Left ventricle myocardium inferior (tissue), 1 donor: Measurements from ENCODE around the gene CXXC4. TPM values are rescaled to one million over a fixed set of nuclear protein-coding genes. Genes with fewer than 3 reads are reported as not detected.

Experiments
- DNase-seq: peaks from one replicate; pipeline ENCODE4 v3.0.0-alpha.2; 2020
- H3K27ac ChIP-seq: fragments of 200-600 bp; replicated peaks from 2 replicates; pipeline ENCODE4 v1.8.0; 2021
- H3K27me3 ChIP-seq: fragments of 200-600 bp; 2 replicates; pipeline ENCODE4 v1.8.0; 2021; ENCODE audit warnings: low read depth
- H3K36me3 ChIP-seq: fragments of 200-600 bp; 2 replicates; pipeline ENCODE4 v1.8.0; 2021
- H3K4me1 ChIP-seq: fragments of 200-600 bp; 2 replicates; pipeline ENCODE4 v1.8.0; 2021
- H3K4me3 ChIP-seq: fragments of 200-600 bp; 2 replicates; pipeline ENCODE4 v1.8.0; 2021; ENCODE audit warnings: mild to moderate bottlenecking, moderate library complexity
- H3K9me3 ChIP-seq: fragments of 200-600 bp; replicated peaks from 2 replicates; pipeline ENCODE4 v1.8.0; 2021
- intact Hi-C: fragments of 100-400 bp; cut with micrococcal nuclease; formaldehyde crosslinking; loops from one replicate; pipeline ENCODE4 v1.11.0; 2022
- total RNA-seq: library from RNA; stranded (reverse); fragmentation: NEBNext Ultra II Directional; extraction: Animal tissue kit (Norgen Biotek cat#: 25700); gene quantifications from one replicate; pipeline ENCODE4 v1.2.1, GENCODE V29; 2021
- TF ChIP-seq, protein P1 (sequence below): fragments of 200-600 bp; IDR thresholded peaks from 2 replicates; pipeline ENCODE4 v1.8.0; 2021; ENCODE audit warnings: antibody characterized with exemption, mild to moderate bottlenecking, borderline replicate concordance
- donor health status: DM: no; HTN: yes; CAD: no; lungs with severe emphysema.

Gene CXXC4
- total RNA-seq, 1 donor from 2014 or later, result 4.5 TPM

DNA sequence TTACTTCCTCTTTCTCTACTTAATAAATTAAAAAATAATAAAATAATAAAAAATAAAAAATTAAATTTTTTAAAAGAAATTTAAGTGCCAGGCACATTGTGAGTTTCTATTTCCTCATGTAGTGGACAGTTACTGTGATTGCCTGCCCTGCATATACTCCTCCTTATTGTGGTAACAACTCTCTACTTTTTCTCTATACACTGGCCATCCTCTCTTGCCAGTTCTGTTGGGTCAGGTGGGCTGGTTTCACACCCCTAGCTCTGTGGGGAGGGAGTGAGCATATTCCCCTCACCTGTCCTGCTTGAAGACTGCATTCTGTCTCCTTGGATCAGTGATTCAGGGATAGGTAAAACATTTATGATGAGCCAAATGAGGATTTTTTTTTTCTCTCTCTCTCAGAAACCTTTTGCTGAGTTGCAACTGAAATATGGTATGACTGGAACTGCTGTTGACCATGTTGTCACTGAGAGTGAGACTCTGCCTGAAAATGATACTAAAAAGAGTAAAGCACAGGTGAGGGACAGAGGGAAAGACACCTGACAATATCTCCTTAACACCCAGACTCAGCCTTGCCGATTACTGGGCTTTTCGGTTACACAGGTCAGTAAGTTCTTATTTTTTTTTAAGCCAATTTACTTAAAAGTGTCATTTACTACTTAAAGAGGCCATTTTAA lies 37.2 kb downstream of the CXXC4 start:
- no peaks in the 10 kb centered on the region for H3K9me3 ChIP-seq
- H3K4me1 ChIP-seq, result no peaks in the 10 kb centered on the region
- no peak for DNase-seq
- no peak overlapping the region for H3K27ac ChIP-seq
- TF ChIP-seq, protein P1, sequence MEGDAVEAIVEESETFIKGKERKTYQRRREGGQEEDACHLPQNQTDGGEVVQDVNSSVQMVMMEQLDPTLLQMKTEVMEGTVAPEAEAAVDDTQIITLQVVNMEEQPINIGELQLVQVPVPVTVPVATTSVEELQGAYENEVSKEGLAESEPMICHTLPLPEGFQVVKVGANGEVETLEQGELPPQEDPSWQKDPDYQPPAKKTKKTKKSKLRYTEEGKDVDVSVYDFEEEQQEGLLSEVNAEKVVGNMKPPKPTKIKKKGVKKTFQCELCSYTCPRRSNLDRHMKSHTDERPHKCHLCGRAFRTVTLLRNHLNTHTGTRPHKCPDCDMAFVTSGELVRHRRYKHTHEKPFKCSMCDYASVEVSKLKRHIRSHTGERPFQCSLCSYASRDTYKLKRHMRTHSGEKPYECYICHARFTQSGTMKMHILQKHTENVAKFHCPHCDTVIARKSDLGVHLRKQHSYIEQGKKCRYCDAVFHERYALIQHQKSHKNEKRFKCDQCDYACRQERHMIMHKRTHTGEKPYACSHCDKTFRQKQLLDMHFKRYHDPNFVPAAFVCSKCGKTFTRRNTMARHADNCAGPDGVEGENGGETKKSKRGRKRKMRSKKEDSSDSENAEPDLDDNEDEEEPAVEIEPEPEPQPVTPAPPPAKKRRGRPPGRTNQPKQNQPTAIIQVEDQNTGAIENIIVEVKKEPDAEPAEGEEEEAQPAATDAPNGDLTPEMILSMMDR, result no peak
- no peaks in the 10 kb centered on the region for H3K36me3 ChIP-seq
- intact Hi-C loops, result no loop called here
- H3K4me3 ChIP-seq, result no peak overlapping the region
- H3K27me3 ChIP-seq, result no peaks in the 10 kb centered on the region

DNA sequence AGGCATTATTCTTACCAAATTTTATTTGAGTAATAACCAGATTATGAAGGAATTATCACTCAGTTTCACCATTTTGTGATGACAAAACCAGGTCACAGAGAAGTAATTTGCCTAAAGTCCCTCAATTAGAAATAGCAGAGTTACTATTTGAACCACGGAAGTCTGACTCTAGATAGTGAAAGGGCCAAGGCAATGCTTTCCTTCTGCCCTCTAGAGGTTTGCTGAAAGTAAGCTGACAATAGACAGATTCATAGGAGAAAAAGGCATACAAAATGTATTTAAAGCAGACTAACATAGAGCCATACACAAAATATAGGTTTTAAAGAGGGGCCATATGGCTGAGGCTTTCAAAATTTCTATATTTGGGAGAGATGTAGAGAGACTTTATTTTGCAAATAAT lies 43.1 kb downstream of the CXXC4 start:
- intact Hi-C loops, result no loop called here
- no peaks in the 10 kb centered on the region for H3K9me3 ChIP-seq
- H3K27me3 ChIP-seq, result no peaks in the 10 kb centered on the region
- H3K36me3 ChIP-seq, result no peaks in the 10 kb centered on the region
- DNase-seq, result no peak
- TF ChIP-seq, protein P1, result peak; percentile 59
- no peak overlapping the region for H3K4me3 ChIP-seq
- no peaks in the 10 kb centered on the region for H3K4me1 ChIP-seq
- H3K27ac ChIP-seq, result no peak overlapping the region

DNA sequence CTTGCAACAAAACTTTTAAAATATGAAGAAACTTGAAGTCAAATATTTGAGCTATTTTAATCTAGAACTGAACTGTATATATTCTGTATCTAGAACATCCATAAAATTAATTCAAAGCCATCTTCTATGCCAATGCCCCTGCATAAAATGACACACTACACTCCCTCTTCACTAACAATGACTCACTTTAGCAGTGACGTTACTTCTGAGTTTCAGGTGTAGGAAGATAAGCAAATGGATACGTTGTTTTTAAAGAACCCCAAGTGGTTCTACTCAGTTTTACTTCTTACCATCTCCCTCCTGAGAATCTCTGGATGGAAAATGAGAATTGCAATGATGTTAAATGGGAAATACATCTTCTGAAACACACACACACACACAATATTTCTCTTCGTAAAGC lies 45.2 kb downstream of the CXXC4 start:
- H3K27me3 ChIP-seq, result no peaks in the 10 kb centered on the region
- DNase-seq, result no peak
- no peak overlapping the region for H3K27ac ChIP-seq
- intact Hi-C loops, result no loop called here
- H3K4me1 ChIP-seq, result no peaks in the 10 kb centered on the region
- no peaks in the 10 kb centered on the region for H3K36me3 ChIP-seq
- TF ChIP-seq, protein P1, result no peak
- no peak overlapping the region for H3K4me3 ChIP-seq
- no peaks in the 10 kb centered on the region for H3K9me3 ChIP-seq

DNA sequence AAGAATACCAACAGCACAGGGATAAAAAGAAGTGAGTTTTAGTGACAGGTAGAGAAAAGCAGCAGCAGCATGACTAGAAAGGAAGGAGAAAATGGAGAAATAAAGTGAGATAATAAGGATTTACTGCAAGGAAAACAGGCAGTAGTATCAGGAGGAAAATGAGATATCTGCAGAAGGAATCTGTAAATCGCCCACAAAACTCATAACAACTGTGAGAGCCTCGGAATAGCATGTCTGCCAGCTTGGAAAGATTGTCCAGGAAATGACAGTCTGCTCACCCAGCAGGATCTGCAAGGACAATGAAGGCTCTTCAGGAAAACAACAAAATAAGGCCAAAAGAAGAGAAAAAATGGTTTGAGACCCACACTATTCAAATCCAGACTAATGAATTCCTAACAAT lies 47.4 kb downstream of the CXXC4 start:
- no peaks in the 10 kb centered on the region for H3K36me3 ChIP-seq
- intact Hi-C loops, result no loop called here
- H3K27ac ChIP-seq, result no peak overlapping the region
- H3K9me3 ChIP-seq, result no peaks in the 10 kb centered on the region
- no peaks in the 10 kb centered on the region for H3K27me3 ChIP-seq
- no peaks in the 10 kb centered on the region for H3K4me1 ChIP-seq
- no peak for DNase-seq
- TF ChIP-seq, protein P1, result no peak
- H3K4me3 ChIP-seq, result no peak overlapping the region

DNA sequence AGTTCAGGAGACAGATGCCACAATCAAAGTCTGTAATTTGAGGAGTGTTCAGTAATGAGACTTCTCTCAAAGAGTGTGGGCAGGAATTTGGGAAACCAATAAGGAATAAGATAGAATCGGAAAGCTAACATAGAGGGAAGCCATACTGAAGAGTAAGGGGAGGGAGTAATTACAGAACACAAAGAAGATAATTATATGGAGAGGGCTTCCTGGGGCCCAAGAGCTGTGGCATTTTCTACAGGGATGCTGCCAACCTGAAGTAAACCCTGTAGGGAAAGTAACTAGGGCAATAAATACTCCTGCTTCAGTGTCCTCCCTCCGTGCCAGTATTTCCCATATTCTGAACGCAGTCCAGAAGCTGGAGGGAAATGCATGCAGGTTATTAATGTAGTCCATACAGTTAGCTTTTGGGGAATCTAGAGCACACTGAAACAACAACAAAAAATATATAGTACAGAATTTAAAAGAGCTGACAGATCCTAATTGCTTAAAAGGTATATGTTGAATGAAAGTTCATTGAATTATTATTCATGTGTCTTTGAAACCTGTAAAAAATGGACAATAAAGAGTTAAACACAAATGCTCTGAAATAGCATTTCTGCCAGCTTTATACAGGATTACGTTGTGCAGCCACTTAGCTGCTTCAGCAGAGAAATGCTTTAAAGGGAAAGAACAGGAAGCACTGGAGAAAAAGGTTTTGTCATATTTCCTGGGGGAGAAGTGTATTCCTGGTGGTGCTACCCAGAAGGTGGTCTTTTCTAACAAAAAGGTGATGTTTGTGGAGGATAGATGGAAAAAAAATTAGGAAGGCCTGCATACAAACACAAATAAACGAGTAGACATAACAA lies 48.0 kb downstream of the CXXC4 start:
- intact Hi-C loops, result no loop called here

More for the DNA sequence above, 48.0 kb downstream of the CXXC4 start:
- H3K4me3 ChIP-seq, result no peak overlapping the region
- TF ChIP-seq, protein P1, result no peak
- H3K36me3 ChIP-seq, result no peaks in the 10 kb centered on the region
- H3K27me3 ChIP-seq, result no peaks in the 10 kb centered on the region
- no peaks in the 10 kb centered on the region for H3K9me3 ChIP-seq
- H3K4me1 ChIP-seq, result no peaks in the 10 kb centered on the region
- no peak for DNase-seq
- H3K27ac ChIP-seq, result no peak overlapping the region
